Measurements from ENCODE around the gene SLFN12L.
"Not testable (repeated sequence)": the region's sequence is repeated elsewhere in the genome, so short reads cannot be mapped to it uniquely, and the experiment has no call there.

SLFN12L gene

DNA sequence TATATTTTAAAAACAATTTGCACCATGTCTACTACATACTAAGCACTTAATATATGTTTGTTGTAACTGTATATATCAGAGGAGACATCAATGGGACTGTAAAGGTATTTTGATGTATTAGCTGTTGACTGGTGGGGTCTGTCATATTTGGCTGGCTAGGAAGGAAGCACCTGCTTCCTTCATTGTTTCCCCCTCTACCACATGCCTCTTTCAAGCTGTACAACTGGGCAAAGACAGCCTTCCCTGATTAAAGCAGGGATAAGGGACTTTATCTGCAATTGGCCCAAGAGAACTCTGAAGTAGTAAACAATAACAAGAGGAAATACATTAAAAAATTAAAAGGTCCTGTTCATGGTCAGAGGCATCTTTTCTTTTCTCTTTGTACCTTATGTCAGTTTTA lies 5.5 kb upstream of the SLFN12L start:
- DNase-seq (ENCODE audit: low read depth) = no peak

DNA sequence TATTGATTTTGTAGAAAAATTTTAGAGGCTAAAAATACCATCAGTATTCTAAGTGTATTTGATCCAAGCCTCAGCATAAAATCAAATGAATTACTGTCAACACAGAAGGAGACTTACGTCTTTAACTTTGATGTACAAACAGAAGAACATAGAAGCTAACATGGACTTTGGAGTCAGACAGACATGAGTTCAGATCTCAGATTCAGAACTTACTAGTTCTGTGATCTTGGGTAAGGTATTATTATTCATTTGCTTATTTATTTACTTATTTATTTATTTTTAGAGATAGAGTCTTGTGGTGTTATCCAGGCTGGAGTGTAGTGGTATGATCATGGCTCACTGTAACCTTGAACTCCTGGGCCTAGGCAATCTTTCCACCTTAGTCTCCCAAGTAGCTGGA lies 4.0 kb upstream of the SLFN12L start:
- DNase-seq (ENCODE audit: low read depth) = no peak

- peak; percentile 31 for DNase-seq (ENCODE audit: low read depth)
Observed at GRCh38 chr17:35540589-35541404, 3.3 kb upstream of the SLFN12L start.

GRCh38 chr17:35539659-35540026 lies 2.2 kb upstream of the SLFN12L start:
- DNase-seq (ENCODE audit: low read depth) = no peak

DNA sequence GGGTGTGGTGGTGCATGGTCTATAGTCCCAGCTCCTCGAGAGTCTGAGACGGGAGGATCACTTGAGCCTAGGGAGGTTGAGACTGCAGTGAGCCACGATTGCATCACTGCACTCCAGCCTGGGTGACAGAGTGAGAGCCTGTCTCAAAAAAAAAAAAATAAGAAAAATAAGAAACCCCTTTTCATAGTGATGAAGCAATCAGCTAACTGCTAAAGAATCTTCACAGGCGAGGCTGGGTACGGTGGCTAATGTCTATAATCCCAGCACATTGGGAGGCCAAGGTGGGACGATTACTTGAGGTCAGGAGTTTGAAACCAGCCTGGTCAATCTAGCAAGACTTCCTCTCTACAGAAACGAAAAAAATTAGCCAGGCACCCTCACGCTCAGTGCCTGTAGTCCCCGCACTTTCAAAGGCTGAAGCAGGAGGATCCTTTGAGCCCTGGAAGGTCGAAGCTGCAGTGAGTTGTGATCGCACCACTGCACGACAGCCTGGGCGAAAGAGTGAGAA lies 760 bp downstream of the SLFN12L start:
- no peak for DNase-seq (ENCODE audit: low read depth)

DNA sequence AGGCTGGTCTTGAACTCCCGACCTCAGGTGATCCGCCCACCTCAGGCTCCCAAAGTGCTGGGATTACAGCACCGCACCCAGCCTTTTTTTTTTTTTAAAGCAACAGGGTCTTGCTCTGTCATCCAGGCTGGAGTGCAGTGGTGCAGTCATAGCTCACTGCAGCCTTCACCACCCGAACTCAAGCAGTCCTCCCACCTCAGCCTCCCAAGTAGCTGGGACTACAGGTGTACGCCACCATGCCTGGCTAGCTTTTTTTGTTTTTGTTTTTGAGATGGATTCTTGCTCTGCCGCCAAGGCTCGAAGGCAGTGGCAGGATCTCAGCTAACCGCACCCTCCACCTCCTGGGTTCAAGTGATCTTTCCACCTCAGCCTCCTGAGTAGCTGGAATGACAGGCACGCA lies 2.1 kb downstream of the SLFN12L start:
- DNase-seq (ENCODE audit: low read depth) = not testable (repeated sequence)

DNA sequence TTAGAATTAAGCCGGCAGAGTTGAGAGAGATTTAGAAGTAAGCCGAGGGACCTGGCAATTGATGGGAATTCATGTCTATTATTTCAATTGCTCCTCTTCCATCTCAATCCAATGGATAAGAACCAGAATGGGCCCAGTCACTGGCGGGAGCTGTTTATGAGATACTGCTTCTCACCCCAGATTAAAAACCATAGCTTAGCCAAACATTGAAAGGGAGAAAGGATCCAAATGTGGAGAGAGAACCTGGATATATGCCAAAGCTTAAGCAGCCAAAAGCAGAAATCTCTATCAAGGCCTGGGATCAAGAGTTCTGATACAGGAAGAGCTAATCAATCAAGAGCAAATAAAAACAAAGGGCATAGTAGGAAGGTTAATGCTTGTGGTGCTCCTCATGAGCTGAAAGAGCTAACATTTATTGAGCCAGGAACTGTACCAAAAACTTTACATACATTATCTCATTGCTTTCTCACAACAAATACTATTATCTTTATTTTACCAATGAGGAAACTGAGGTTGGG lies 2.8 kb downstream of the SLFN12L start:
- no peak for DNase-seq (ENCODE audit: low read depth)

- no peak for DNase-seq (ENCODE audit: low read depth)
Observed at GRCh38 chr17:35531160-35531559, 6.3 kb downstream of the SLFN12L start.

GRCh38 chr17:35529866-35530265 lies 7.6 kb downstream of the SLFN12L start:
- no peak for DNase-seq (ENCODE audit: low read depth)

- DNase-seq (ENCODE audit: low read depth) = not testable (repeated sequence)
Observed at GRCh38 chr17:35529326-35529725, 8.2 kb downstream of the SLFN12L start.

GRCh38 chr17:35523296-35523695 lies 14.2 kb downstream of the SLFN12L start:
- no peak for DNase-seq (ENCODE audit: low read depth)

DNA sequence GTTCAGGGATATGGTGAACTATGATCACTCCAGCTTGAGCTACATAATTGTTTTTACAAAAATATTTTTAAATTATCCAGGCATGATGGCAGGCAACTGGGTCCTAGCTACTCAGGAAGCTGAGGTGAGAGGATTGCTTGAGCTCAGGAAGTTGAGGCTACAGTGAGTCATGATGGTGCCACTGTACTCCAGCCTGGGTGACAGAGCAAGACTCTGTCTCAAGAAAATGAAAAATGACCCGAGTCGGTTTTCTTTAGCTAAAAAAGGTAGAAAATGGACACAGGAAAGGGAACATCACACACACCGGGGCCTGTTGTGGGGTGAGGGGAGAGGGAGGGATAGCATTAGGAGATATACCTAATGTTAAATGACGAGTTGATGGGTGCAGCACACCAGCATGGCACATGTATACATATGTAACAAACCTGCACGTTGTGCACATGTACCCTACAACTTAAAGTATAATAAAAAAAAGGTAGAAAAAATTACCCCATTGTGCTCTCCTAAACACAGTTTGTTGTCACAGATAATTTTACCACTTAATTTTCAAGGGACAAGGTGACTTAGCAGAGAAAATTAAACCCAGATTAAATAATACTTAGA lies 15.7 kb downstream of the SLFN12L start:
- not testable (repeated sequence) for DNase-seq (ENCODE audit: low read depth)

- no peak for DNase-seq (ENCODE audit: low read depth)
Observed at GRCh38 chr17:35521150-35521549, 16.3 kb downstream of the SLFN12L start.

- DNase-seq (ENCODE audit: low read depth) = no peak
Observed at GRCh38 chr17:35519906-35520442, 17.5 kb downstream of the SLFN12L start.

DNA sequence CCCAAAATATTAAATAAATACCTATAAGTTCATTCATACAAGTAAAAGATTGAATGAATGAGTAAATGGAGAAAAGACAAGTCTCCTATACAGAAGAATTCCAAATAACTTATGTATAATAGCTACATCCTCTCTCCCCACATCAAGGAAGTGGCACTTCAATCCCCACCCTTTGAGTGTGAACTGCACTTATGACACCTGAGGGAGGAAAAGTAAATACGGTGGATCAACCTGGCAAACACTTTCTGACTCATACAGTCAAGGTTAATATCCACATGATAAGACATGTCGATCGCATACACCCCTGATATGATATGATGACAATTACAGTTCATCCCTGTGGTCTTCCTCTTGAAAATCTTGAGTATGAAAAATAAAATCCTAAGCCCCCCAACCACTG lies 18.0 kb downstream of the SLFN12L start:
- no peak for DNase-seq (ENCODE audit: low read depth)

- not testable (repeated sequence) for DNase-seq (ENCODE audit: low read depth)
Observed at GRCh38 chr17:35518431-35518830, 19.0 kb downstream of the SLFN12L start.

GRCh38 chr17:35515027-35515426 lies 22.5 kb downstream of the SLFN12L start:
- no peak for DNase-seq (ENCODE audit: low read depth)

GRCh38 chr17:35514564-35514963 lies 22.9 kb downstream of the SLFN12L start:
- no peak for DNase-seq (ENCODE audit: low read depth)

- DNase-seq (ENCODE audit: low read depth) = no peak
Observed at GRCh38 chr17:35510052-35510451, 27.4 kb downstream of the SLFN12L start.

- not testable (repeated sequence) for DNase-seq (ENCODE audit: low read depth)
Observed at GRCh38 chr17:35507714-35508113, 29.8 kb downstream of the SLFN12L start.

DNA sequence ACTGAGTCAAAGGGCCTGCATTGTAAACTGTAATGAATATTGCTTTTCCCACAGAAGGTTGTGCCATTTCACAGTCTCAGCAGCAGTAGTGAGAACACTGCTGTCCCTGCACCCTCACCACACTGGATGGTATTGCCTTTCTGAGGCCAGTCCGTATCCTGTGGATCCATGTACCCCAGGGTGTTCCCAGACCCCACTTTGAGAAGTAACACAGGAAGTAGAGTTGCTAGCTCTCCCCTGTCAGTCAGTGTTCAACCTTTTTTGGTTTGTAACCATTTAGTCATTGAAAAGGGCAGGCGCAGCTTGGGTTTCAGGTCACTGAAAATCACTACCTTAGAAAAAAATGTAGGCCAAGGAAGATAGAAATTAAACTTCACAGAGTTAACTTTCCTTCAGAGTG lies 37.9 kb downstream of the SLFN12L start:
- no peak for DNase-seq (ENCODE audit: low read depth)

- DNase-seq (ENCODE audit: low read depth) = no peak
Observed at GRCh38 chr17:35498448-35499178, 38.9 kb downstream of the SLFN12L start.
